Parathyroid adenoma (tissue), 2 donors: Measurements from ENCODE around the gene GPR137.

Experiments
- H2AFZ ChIP-seq: fragments of 300-600 bp; sonication (generic); one replicate; pipeline ENCODE4 v1.7.0; 2017; ENCODE audit warnings: antibody characterized with exemption, mild to moderate bottlenecking
- H3K27ac ChIP-seq: fragments of 300-600 bp; sonication (generic); one replicate; pipeline ENCODE4 v1.7.0; 2017
- H3K27me3 ChIP-seq: fragments of 300-600 bp; sonication (generic); one replicate; pipeline ENCODE4 v1.7.0; 2017; ENCODE audit warnings: low read length; ENCODE audit not compliant: control insufficient read depth, insufficient read depth
- H3K36me3 ChIP-seq: fragments of 300-600 bp; sonication (generic); one replicate; pipeline ENCODE4 v1.7.0; 2017; ENCODE audit warnings: low read length; ENCODE audit not compliant: control insufficient read depth, insufficient read depth
- H3K4me1 ChIP-seq: fragments of 300-600 bp; sonication (generic); one replicate; pipeline ENCODE4 v1.7.0; 2017; ENCODE audit warnings: control low read depth
- H3K4me2 ChIP-seq: fragments of 300-600 bp; sonication (generic); one replicate; pipeline ENCODE4 v1.7.0; 2017; ENCODE audit warnings: low read length
- H3K4me3 ChIP-seq: fragments of 300-600 bp; sonication (generic); one replicate; pipeline ENCODE4 v1.7.0; 2017; ENCODE audit warnings: low read depth, low read length
- H3K79me2 ChIP-seq: fragments of 300-600 bp; sonication (generic); one replicate; pipeline ENCODE4 v1.7.0; 2017; ENCODE audit warnings: control low read depth
- H3K9ac ChIP-seq: fragments of 300-600 bp; sonication (generic); one replicate; pipeline ENCODE4 v1.7.0; 2017; ENCODE audit warnings: mild to moderate bottlenecking
- H3K9me3 ChIP-seq: fragments of 300-600 bp; sonication (generic); one replicate; pipeline ENCODE4 v1.7.0; 2017; ENCODE audit warnings: low read length; ENCODE audit not compliant: control insufficient read depth
- TF ChIP-seq, protein P1 (sequence below): fragments of 300-600 bp; sonication (generic); IDR thresholded peaks from one replicate; pipeline ENCODE4 v1.7.0; 2017; ENCODE audit warnings: antibody characterized with exemption, mild to moderate bottlenecking
- donor health status: primary hyperparathyroidism.

Gene GPR137

DNA sequence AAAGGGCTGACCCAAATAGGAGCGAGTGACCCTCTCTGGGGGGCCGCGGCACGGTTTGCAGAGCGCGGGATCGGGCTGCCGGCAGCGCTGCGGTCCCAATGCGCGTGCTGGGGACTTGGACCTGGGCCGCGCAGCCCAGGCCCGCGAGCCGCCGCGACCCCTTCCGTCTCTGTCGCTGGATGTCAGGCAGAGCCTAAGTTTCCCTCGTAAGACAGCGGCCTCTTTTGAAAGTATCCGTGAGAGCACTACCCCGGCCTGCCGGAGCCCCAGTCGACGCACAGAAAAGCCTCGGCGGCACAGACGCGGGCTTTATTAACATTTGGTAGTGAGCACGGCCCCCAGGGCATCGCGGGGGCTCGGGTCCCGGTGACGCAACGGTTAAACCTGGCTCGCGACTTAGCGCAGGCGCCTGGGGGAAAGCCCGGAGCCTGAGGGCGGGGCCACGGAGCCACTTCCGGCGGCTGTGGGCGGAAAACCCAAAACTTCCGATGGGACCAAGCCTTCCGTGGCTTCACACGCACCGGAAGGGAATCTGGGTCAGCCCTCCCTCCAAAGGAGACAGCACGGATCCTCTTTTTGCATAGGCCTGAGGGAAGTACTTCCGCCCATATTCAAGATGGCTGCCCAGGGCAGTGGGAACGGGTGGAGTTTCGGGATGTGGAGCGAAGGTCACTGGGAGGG is 16.0 kb upstream of the GPR137 start:
- no peaks in the 10 kb centered on the region for H3K9me3 ChIP-seq
- TF ChIP-seq, protein P1, sequence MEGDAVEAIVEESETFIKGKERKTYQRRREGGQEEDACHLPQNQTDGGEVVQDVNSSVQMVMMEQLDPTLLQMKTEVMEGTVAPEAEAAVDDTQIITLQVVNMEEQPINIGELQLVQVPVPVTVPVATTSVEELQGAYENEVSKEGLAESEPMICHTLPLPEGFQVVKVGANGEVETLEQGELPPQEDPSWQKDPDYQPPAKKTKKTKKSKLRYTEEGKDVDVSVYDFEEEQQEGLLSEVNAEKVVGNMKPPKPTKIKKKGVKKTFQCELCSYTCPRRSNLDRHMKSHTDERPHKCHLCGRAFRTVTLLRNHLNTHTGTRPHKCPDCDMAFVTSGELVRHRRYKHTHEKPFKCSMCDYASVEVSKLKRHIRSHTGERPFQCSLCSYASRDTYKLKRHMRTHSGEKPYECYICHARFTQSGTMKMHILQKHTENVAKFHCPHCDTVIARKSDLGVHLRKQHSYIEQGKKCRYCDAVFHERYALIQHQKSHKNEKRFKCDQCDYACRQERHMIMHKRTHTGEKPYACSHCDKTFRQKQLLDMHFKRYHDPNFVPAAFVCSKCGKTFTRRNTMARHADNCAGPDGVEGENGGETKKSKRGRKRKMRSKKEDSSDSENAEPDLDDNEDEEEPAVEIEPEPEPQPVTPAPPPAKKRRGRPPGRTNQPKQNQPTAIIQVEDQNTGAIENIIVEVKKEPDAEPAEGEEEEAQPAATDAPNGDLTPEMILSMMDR: no peak

DNA sequence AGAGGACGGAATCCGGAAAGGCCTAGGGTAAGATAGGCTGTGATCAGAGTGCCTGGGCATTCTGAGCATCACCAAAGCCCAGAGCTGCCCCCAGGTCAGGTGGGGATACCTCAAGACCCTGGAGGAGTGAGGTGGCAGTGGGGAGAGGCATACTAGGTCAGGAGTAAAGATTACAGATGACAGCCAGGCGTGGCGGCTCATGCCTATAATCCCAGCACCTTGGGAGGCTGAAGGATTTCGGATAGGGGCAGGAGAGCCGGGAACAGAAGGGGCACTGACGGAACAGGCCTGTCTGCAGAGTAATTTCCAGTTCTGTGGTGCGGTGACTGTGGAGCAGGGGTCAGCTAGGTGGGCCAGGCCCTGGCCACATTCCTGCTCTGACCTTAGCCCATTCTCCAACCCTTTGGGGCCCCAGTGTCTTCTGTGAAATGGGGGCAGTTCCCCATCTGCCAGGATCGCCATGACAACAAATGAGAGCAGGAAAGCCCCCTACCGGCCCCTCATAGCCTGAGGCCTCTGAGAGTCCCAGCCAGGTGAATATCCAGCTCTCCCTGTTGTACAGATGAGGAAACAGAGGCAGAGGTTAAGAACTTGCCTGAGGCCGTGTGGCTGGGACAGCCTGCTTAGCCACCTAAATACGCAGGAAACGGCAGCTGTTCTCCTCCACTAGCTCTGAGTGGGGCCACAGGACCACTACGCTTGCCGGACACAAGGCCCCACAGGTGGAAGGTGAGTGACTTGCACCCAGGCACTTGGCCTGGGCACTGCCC is 10.4 kb upstream of the GPR137 start:
- Histone ChIP-seq H3K4me2 (no peak overlapping the region), H3K4me1 (no peaks in the 10 kb centered on the region), H3K4me3 (no peak overlapping the region)

More for the DNA sequence above, 16.0 kb upstream of the GPR137 start:
- peak overlapping the region; percentile 42 for H3K9ac ChIP-seq
- H3K27ac ChIP-seq: peak overlapping the region; percentile 97
- peak overlapping the region; percentile 93 for H3K4me2 ChIP-seq
- H3K36me3 ChIP-seq: no peaks in the 10 kb centered on the region
- H3K4me3 ChIP-seq: peak overlapping the region; percentile 90
- no peaks in the 10 kb centered on the region for H3K79me2 ChIP-seq
- H2AFZ ChIP-seq: peak overlapping the region; percentile 73
- H3K4me1 ChIP-seq: peaks cover 10% of the 10 kb centered on the region
- no peaks in the 10 kb centered on the region for H3K27me3 ChIP-seq

DNA sequence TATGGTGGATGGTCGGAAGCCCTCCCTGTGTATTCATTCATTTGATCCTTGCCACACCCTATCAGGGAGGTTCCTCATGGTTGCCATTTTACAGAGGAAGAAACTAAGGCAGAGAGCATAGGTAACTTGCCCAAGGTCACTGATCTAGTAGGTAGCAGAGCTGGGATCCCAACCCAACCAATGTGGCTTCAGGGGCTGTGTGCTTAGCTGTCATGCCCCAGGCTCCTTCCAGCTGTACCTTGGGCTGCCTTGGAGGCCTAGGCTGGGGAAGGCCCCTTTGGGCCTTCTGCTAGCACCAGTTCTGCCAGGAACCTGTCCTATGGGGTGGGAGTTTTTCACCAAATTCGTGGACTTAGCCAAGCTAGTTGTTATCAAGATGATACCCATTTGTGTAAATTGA is 9.8 kb upstream of the GPR137 start:
- H3K4me3 ChIP-seq: no peak overlapping the region
- no peaks in the 10 kb centered on the region for H3K79me2 ChIP-seq
- TF ChIP-seq, protein P1: no peak
- H2AFZ ChIP-seq: no peak overlapping the region
- H3K9me3 ChIP-seq: no peaks in the 10 kb centered on the region
- no peak overlapping the region for H3K9ac ChIP-seq
- no peaks in the 10 kb centered on the region for H3K4me1 ChIP-seq
- H3K27ac ChIP-seq: no peak overlapping the region
- no peaks in the 10 kb centered on the region for H3K27me3 ChIP-seq
- H3K4me2 ChIP-seq: no peak overlapping the region
- no peaks in the 10 kb centered on the region for H3K36me3 ChIP-seq

More for the DNA sequence above, 10.4 kb upstream of the GPR137 start:
- Histone ChIP-seq H3K79me2 (no peaks in the 10 kb centered on the region), H3K9ac (no peak overlapping the region), H2AFZ (no peak overlapping the region), H3K27me3 (no peaks in the 10 kb centered on the region), H3K36me3 (no peaks in the 10 kb centered on the region), H3K27ac (no peak overlapping the region), H3K9me3 (no peaks in the 10 kb centered on the region)
- TF ChIP-seq, protein P1: no peak

DNA sequence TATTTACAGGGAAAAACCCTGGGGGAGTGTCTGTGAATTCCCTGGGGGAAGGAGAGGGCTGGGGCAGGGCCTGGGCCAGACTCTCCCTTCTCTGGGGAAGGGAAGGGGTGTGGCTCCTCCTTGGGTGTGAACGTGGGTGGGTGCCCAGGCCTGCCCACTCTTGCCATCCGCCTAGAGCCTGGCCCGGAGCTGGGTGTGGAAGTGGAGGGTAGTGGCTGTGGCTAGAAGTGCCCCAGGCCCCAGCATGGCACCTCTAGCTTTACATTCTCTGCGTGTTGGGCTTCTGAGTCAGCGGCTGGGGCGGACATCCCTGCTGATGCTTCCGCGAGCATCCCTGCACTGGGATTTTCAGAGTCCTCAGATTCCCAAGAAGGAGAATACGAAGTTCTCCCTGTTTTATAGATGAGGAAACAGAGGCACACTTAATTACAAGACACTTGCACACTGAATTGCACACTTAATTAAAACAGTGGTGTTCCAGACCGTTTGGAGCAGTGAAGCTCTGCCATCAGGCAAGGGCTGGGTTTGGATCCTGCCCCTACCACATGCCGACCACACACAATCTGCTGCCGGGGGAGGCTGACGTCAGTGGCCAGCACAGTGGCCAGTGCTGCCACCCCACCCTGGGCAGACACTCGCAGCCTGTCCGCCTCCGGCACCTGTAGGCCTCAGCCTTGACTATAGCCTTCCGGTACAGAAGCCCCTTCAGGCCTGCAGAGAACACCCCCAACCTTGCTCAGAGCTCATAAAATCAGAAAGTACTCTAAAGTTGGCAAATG is 8.8 kb upstream of the GPR137 start:
- no peak overlapping the region for H3K4me2 ChIP-seq
- H3K4me1 ChIP-seq: no peaks in the 10 kb centered on the region
- H3K9ac ChIP-seq: no peak overlapping the region
- H3K9me3 ChIP-seq: no peaks in the 10 kb centered on the region
- H3K4me3 ChIP-seq: no peak overlapping the region
- no peaks in the 10 kb centered on the region for H3K27me3 ChIP-seq
- no peak overlapping the region for H3K27ac ChIP-seq
- peaks cover 5% of the 10 kb centered on the region for H3K79me2 ChIP-seq
- no peaks in the 10 kb centered on the region for H3K36me3 ChIP-seq
- TF ChIP-seq, protein P1: no peak
- H2AFZ ChIP-seq: no peak overlapping the region
